PC-9 (cell line): Measurements from ENCODE around the gene PRIM1. TPM values are rescaled to one million over a fixed set of nuclear protein-coding genes. Genes with fewer than 3 reads are reported as not detected.
"Not testable (repeated sequence)": the region's sequence is repeated elsewhere in the genome, so short reads cannot be mapped to it uniquely, and the experiment has no call there.

Experiments
- BruUV-seq: library from RNA; stranded (reverse); fragments of 400-500 nt; replicated peaks from 2 replicates; lab custom pipeline; 2021; lab: Mats Ljungman, UMichigan
- CTCF ChIA-PET: fragments of 300-600 bp; sonication (Branson Sonifier 250); formaldehyde crosslinking; loops from one replicate; lab custom pipeline; 2022; ENCODE audit warnings: antibody characterized with exemption; lab: Charles Lee
- POLR2A ChIA-PET: fragments of 300-600 bp; sonication (Branson Sonifier 250); formaldehyde crosslinking; loops from one replicate; lab custom pipeline; 2022; ENCODE audit warnings: antibody characterized with exemption; ENCODE audit not compliant: unreplicated experiment; lab: Charles Lee
- DNase-seq, 2 experiments: peaks; one replicate each; pipeline versions ENCODE4 v3.0.0 to v3.0.0-alpha.2; 2015 to 2022; ENCODE audit warnings: mixed read lengths in 1 of 2
- H2AFZ ChIP-seq: fragments of 200-600 bp; sonication (generic); 2 replicates; pipeline ENCODE4 v1.8.1; 2017; ENCODE audit warnings: antibody characterized with exemption
- H3F3A ChIP-seq: fragments of 200-600 bp; sonication (generic); 2 replicates; pipeline ENCODE4 v1.8.1; 2017; ENCODE audit warnings: antibody characterized with exemption, mild to moderate bottlenecking, low read depth; ENCODE audit not compliant: insufficient read depth
- H3K27ac ChIP-seq: fragments of 200-600 bp; sonication (generic); 2 replicates; pipeline ENCODE4 v1.6.1; 2016; ENCODE audit warnings: mixed run types
- H3K27me3 ChIP-seq: fragments of 200-600 bp; sonication (generic); 2 replicates; pipeline ENCODE4 v1.6.1; 2016; ENCODE audit warnings: low read depth, mixed run types; ENCODE audit not compliant: insufficient read depth
- H3K36me3 ChIP-seq: fragments of 200-600 bp; sonication (generic); 2 replicates; pipeline ENCODE4 v1.6.1; 2016; ENCODE audit warnings: low read depth, mixed run types
- H3K4me1 ChIP-seq: fragments of 200-600 bp; sonication (generic); replicated peaks from 2 replicates; pipeline ENCODE4 v1.6.1; 2016; ENCODE audit warnings: mixed run types; ENCODE audit not compliant: insufficient read depth
- H3K4me2 ChIP-seq: fragments of 200-600 bp; sonication (generic); 2 replicates; pipeline ENCODE4 v1.6.1; 2017; ENCODE audit warnings: mixed run types
- H3K4me3 ChIP-seq: fragments of 200-600 bp; sonication (generic); 2 replicates; pipeline ENCODE4 v1.6.1; 2016; ENCODE audit warnings: mixed run types
- H3K79me2 ChIP-seq: fragments of 200-600 bp; sonication (generic); 2 replicates; pipeline ENCODE4 v1.6.1; 2017; ENCODE audit warnings: low read depth, mixed run types
- H3K9me2 ChIP-seq: fragments of 200-600 bp; sonication (generic); 2 replicates; pipeline ENCODE4 v1.8.1; 2017; ENCODE audit warnings: mild to moderate bottlenecking; ENCODE audit not compliant: insufficient read depth
- H3K9me3 ChIP-seq: fragments of 200-600 bp; sonication (generic); 2 replicates; pipeline ENCODE4 v1.8.1; 2016; ENCODE audit warnings: low read depth; ENCODE audit not compliant: insufficient read depth
- H4K20me1 ChIP-seq: fragments of 200-600 bp; sonication (generic); 2 replicates; pipeline ENCODE4 v1.8.1; 2017; ENCODE audit not compliant: insufficient read depth
- CTCF ChIP-seq: fragments of 200-600 bp; sonication (generic); conservative IDR thresholded peaks from 2 replicates; pipeline ENCODE4 v1.6.1; 2017; ENCODE audit warnings: mixed run types, antibody characterized with exemption, mild to moderate bottlenecking, moderate library complexity
- EZH2 ChIP-seq: fragments of 200-600 bp; sonication (generic); IDR thresholded peaks from 2 replicates; pipeline ENCODE4 v1.8.0; 2017; ENCODE audit warnings: antibody characterized with exemption, low read depth
- intact Hi-C: fragments of 100-400 bp; cut with micrococcal nuclease; formaldehyde crosslinking; loops from one replicate; pipeline ENCODE4 v1.10.0; 2022; ENCODE audit not compliant: unreplicated experiment
- total RNA-seq: library from RNA; stranded (reverse); gene quantifications from 2 replicates; pipeline ENCODE4 v1.2.3, GENCODE V29; 2021

The PRIM1 gene
- total RNA-seq, 1 experiment from 2014 or later = 35.8 TPM

- no peak overlapping the region for H3K4me2 ChIP-seq
- no peak overlapping the region for H2AFZ ChIP-seq
- H3K9me2 ChIP-seq = no peaks in the 10 kb centered on the region
- no peak for DNase-seq
- H3K36me3 ChIP-seq = no peaks in the 10 kb centered on the region
- no peaks in the 10 kb centered on the region for H3F3A ChIP-seq
- H3K4me3 ChIP-seq = no peak overlapping the region
- TF ChIP-seq EZH2 (no peak), CTCF (no peak)
- ChIA-PET CTCF (interaction anchor here (0.7 kb wide), 1 partner anchor 69 kb away, joined by 6 read pairs; no protein-coding TSS in a partner anchor), POLR2A (no interaction called here)
- peaks cover 13% of the 10 kb centered on the region; the same call in 1 of the 2 replicates for H3K9me3 ChIP-seq
- no peaks in the 10 kb centered on the region for H4K20me1 ChIP-seq
- no TSS peak for BruUV-seq
- H3K27ac ChIP-seq = no peak overlapping the region
- H3K4me1 ChIP-seq = no peaks in the 10 kb centered on the region
- no peaks in the 10 kb centered on the region for H3K27me3 ChIP-seq
- intact Hi-C loops = loop anchor here (5.0 to 10.0 kb wide), 2 partner anchors 353 to 485 kb away; partner anchors contain the start of gene STAT6
- no peaks in the 10 kb centered on the region for H3K79me2 ChIP-seq
Observed at GRCh38 chr12:56759263-56759908, 7.3 kb upstream of the PRIM1 start.

GRCh38 chr12:56758728-56759262, 6.7 kb upstream of the PRIM1 start:
- POLR2A ChIA-PET = no interaction called here

GRCh38 chr12:56757971-56758370, 5.8 kb upstream of the PRIM1 start:
- H3K9me2 ChIP-seq, BruUV-seq, H2AFZ ChIP-seq, H3K4me3 ChIP-seq, H3K79me2 ChIP-seq, H3K4me2 ChIP-seq, H3F3A ChIP-seq, POLR2A ChIA-PET, H3K27me3 ChIP-seq, CTCF ChIA-PET, H3K36me3 ChIP-seq, H4K20me1 ChIP-seq, DNase-seq, H3K4me1 ChIP-seq, H3K27ac ChIP-seq: not testable (repeated sequence)
- H3K9me3 ChIP-seq = peaks cover 13% of the 10 kb centered on the region; the same call in 1 of the 2 replicates
- intact Hi-C loops = loop anchor here (1.0 to 10.0 kb wide), 5 partner anchors 229 to 487 kb away; partner anchors contain the start of gene STAT6

More at GRCh38 chr12:56758728-56759262, 6.7 kb upstream of the PRIM1 start:
- Histone ChIP-seq H3K4me3 (no peak overlapping the region), H4K20me1 (no peaks in the 10 kb centered on the region), H3K4me1 (no peaks in the 10 kb centered on the region), H3K36me3 (no peaks in the 10 kb centered on the region), H3K27ac (no peak overlapping the region), H3K9me3 (peaks cover 13% of the 10 kb centered on the region; the same call in 1 of the 2 replicates), H3K4me2 (no peak overlapping the region), H2AFZ (no peak overlapping the region), H3K27me3 (no peaks in the 10 kb centered on the region), H3K9me2 (no peaks in the 10 kb centered on the region), H3K79me2 (no peaks in the 10 kb centered on the region), H3F3A (no peaks in the 10 kb centered on the region)
- CTCF ChIA-PET = no interaction called here
- TF ChIP-seq CTCF (no peak), EZH2 (no peak)
- no TSS peak for BruUV-seq
- DNase-seq = no peak
- intact Hi-C loops = loop anchor here (5.0 to 10.0 kb wide), 2 partner anchors 354 to 486 kb away; partner anchors contain the start of gene STAT6
